GM18868 (cell line): Measurements from ENCODE around the gene INO80D.
"Not testable (repeated sequence)": the region's sequence is repeated elsewhere in the genome, so short reads cannot be mapped to it uniquely, and the experiment has no call there.

ENCODE experiments used
- ATAC-seq: cut with Tn5 transposase; IDR thresholded peaks from one replicate; pipeline ENCODE4 v1.9.1; 2021; ENCODE audit warnings: mild to moderate bottlenecking, moderate library complexity; ENCODE audit not compliant: unreplicated experiment

INO80D gene

DNA sequence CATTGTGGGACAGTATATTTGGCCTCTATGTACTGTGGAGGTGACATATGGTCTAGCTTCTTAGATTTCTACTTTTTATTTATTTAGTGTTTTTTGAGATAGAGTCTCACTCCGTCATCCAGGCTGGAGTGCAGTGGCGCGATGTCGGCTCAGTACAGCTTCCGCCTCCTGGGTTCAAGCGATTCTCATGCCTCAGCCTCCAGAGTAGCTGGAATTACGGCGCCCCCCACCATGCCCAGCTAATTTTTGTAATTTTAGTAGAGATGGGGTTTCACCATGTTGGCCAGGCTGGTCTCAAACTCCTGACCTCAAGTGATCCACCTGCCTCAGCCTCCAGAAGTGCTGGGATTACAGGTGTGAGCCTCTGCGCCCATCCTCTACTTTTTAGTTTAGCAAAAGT lies 99.6 kb downstream of the INO80D start:
- ATAC-seq: not testable (repeated sequence)

DNA sequence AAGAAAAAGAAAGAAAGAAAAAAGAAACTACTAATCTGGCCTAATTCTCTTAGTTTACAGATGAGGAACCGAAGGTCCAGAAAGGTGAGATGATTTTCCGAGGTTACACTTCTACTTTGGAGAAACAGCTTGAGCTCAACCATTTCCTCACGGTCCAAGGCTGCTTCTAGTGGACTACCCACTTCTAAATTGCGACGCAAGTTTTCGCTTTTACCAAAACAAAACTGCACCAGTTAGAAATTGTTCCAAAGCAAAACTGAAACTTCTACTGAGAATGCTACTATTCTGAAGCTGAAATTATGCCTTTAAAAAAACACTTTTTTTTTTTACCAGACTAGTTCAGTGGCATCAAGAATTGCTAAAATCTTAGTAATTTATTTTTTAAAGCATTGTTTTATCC lies 101.6 kb downstream of the INO80D start:
- peak; percentile 86 for ATAC-seq

GRCh38 chr2:205982776-205983327 lies 103.1 kb downstream of the INO80D start:
- ATAC-seq: no peak

DNA sequence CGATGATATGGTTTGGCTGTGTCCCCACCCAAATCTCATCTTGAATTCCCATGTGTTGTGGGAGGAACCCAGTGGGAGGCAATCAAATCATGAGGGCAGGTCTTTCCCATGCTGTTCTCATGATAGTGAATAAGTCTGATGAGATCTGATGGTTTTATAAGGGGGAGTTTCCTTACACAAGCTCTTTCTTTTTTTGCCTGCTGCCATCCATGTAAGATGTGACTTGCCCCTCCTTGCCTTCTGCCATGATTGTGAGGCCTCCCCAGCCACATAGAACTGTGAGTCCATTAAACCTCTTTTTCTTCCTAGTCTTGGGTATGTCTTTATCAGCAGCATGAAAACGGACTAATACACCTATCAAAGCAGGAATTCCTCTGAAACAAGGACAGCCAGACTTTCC lies 107.2 kb downstream of the INO80D start:
- ATAC-seq: not testable (repeated sequence)

GRCh38 chr2:205977699-205978098 lies 108.3 kb downstream of the INO80D start:
- not testable (repeated sequence) for ATAC-seq

DNA sequence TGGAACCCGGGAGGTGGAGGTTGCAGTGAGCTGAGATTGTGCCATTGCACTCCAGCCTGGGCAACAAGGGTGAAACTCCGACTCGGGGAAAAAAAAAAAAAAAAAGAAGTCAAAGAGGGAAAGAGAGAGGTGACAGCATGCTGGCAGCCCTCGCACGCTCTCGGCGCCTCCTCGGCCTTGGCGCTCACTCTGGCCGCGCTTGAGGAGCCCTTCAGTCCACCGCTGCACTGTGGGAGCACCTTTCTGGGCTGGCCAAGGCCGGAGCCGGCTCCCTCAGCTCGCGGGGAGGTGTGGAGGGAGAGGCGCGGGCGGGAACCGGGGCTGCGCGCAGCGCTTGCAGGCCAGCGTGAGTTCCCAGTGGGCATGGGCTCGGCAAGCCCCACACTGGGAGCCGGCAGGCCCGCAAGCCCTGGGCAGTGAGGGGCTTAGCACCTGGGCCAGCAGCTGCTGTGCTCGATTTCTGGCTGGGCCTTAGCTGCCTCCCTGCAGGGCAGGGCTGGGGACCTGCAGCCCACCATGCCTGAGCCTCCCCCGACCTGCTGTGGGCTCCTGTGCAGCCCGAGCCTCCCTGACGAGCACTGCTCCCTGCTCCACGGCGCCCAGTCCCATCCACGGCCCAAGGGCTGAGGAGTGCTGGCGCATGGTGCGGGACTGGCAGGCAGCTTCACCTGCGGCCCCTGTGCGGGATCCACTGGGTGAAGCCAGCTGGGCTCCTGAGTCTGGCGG lies 108.9 kb downstream of the INO80D start:
- not testable (repeated sequence) for ATAC-seq

GRCh38 chr2:205976120-205976814 lies 109.7 kb downstream of the INO80D start:
- ATAC-seq: no peak

GRCh38 chr2:205975082-205975949 lies 110.7 kb downstream of the INO80D start:
- ATAC-seq: no peak

GRCh38 chr2:205972113-205972512 lies 113.9 kb downstream of the INO80D start:
- ATAC-seq: no peak

GRCh38 chr2:205970348-205970747 lies 115.6 kb downstream of the INO80D start:
- no peak for ATAC-seq

DNA sequence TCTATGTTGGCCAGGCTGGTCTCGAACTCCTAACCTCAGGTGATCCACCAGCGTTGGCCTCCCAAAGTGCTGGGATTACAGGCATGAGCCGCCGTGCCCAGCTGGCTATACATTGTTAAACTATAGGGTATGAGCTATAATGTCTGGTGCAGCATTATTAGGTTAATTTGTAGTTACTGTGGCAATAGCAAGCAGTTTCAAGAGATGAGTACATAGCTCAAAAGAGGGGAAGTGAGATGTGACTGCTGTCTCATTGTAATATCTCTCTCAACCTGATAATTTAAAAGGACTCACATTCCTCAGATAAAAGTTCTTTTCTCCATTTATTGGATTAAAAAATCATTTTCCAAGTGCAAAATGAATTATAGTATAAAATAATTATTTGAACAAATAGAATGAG lies 116.4 kb downstream of the INO80D start:
- ATAC-seq: peak; percentile 81

DNA sequence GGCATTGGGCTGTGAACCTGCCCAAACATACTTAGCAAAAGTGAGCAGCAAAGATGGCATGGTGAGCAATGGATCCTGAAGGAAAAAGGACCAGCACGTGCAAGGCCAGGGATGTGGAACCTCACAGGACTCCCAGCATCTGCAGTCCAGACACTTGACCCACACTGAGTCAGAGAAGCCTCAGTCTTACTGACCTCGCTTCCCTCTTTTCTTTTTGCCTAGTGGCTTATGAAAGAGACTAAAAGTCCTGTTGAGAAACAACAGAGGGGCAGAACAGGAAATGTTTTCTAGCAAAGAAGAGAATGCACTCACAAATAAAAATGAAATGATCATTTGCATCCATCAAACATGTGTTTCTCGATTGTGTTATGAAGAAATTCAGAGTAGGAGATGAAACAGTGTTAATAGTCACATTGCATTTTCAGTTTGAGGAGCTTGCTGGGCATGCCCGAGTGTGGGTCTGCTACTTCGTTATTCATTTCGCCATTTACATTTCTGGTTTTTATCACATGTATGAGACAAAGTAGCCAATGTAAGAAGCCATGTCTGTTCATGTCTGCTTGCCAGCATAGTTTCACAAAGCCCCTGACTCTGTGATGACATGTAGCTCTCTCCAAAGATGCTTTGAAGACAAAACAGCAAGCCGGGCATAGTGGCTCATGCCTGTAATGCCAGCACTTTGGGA lies 118.4 kb downstream of the INO80D start:
- ATAC-seq: no peak

GRCh38 chr2:205965707-205966106 lies 120.3 kb downstream of the INO80D start:
- no peak for ATAC-seq

DNA sequence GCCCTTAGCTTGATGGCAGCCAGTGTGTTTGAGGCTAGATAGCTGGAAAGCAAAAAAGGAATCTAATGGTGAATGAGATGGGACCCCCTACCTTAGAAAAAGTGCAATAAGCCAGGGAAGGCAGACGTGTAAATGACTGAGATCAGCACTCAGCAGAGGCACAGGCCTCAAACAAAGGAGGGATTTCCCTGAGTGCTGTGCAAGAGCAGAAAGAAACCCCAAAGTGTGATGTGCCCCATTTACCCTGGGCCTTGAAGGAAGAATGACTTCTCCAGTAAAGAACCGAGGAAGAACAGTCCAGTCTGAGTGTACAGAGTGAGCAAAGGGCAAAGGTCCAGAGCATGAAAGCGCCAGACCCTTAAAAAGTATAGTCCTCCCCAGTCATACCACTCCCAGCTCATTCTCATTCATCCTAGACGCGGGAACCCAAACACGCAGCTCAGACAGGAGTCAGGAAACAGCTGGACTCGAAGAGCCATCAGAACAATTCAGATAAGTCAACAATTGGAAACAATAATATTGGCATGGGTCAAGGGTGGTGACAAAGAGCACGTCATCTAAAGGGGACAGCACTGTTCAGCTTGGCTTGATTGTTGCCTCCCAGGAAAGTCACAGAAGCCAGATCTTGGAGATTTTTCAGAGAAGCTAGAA lies 121.7 kb downstream of the INO80D start:
- ATAC-seq: no peak

DNA sequence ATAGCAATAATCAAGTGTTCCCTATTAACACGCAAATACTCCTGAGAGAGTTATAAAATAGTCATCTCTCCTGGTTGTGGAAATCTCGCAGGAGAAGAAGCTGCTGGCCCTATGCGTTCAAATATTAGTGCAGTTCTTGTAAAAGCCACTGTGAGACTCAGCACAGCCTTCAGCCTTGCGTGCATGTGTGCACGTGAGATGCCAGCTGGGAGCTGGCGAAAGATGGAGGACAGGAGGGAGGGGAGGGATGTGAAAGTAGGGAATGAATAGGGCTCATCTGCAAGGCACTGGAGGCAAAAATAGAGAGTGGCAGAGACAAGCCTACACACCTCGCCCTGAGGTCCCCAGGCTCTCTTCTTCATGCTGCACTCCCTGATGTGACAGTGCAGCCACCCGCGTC lies 126.5 kb downstream of the INO80D start:
- no peak for ATAC-seq

GRCh38 chr2:205957452-205958154 lies 128.4 kb downstream of the INO80D start:
- ATAC-seq: no peak

- no peak for ATAC-seq
Observed at GRCh38 chr2:205954707-205955106, 131.3 kb downstream of the INO80D start.

GRCh38 chr2:205952282-205952681 lies 133.7 kb downstream of the INO80D start:
- ATAC-seq: no peak

DNA sequence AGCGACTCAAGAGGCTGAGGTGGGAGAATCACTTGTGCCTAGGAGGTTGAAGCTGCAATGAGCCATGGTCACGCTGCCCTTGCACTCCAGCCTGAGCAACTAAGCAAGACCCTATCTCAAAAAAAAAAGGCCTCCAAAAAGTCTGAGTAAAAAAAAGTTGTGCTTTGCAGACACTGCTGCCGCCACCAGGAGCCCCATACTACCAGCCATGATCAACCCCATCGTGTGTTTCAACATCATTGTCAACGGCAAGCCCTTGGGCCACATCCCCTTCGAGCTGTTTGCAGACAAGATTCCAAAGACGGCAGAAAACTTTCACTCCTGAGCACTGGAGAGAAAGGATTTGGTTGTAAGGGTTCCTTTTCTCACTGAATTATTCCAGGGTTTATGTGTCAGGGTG lies 137.1 kb downstream of the INO80D start:
- no peak for ATAC-seq

DNA sequence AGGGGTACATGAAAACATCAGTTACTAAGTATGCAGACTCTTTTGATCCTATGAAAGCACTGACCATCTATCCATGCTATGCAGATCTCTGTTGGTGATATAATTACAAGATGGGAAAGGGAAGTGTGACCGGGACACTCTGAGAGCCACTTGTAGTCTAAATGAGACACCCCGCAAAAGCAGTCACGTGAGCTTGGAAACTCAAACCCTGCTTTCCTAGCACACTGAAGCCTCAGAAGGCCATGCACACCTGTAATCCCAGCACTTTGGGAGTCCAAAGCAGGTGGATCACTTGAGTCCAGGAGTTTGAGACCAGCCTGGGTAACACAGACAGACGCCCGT lies 137.5 kb downstream of the INO80D start:
- no peak for ATAC-seq
